RWPE2 (cell line): ENCODE measurements around the gene WNT5B.
"Not testable (repeated sequence)": the region's sequence is repeated elsewhere in the genome, so short reads cannot be mapped to it uniquely, and the experiment has no call there.

Experiments
- ATAC-seq: fragments of 200-7000 bp; cut with Tn5 transposase; 3 replicates; pipeline ENCODE4 v1.9.1; 2021; ENCODE audit warnings: low read depth
- DNase-seq: peaks from one replicate; pipeline ENCODE4 v3.0.0-alpha.2; 2020; ENCODE audit warnings: low spot score
- H3K27ac ChIP-seq: fragments of 450-650 bp; 2 replicates; pipeline ENCODE4 v1.5.1; 2017; ENCODE audit warnings: mild to moderate bottlenecking; ENCODE audit not compliant: poor library complexity, severe bottlenecking
- H3K27me3 ChIP-seq: fragments of 250-450 bp; sonication (Bioruptor Pico); 2 replicates; pipeline ENCODE4 v1.5.1; 2021; ENCODE audit warnings: mild to moderate bottlenecking, moderate library complexity; ENCODE audit not compliant: insufficient read depth, poor library complexity, severe bottlenecking
- H3K36me3 ChIP-seq: fragments of 250-450 bp; sonication (Bioruptor Pico); 2 replicates; pipeline ENCODE4 v1.5.1; 2020; ENCODE audit warnings: low read depth, mild to moderate bottlenecking, moderate library complexity
- H3K4me1 ChIP-seq: fragments of 250-450 bp; sonication (Bioruptor Pico); 2 replicates; pipeline ENCODE4 v1.5.1; 2021; ENCODE audit warnings: mild to moderate bottlenecking, moderate library complexity; ENCODE audit not compliant: insufficient read depth, poor library complexity, severe bottlenecking
- H3K4me3 ChIP-seq: fragments of 250-450 bp; sonication (Bioruptor Pico); 2 replicates; pipeline ENCODE4 v1.5.1; 2021; ENCODE audit warnings: mild to moderate bottlenecking, moderate library complexity; ENCODE audit not compliant: severe bottlenecking
- H3K9me3 ChIP-seq: fragments of 250-450 bp; sonication (Bioruptor Pico); 2 replicates; pipeline ENCODE4 v1.5.1; 2021; ENCODE audit warnings: mild to moderate bottlenecking, moderate library complexity; ENCODE audit not compliant: severe bottlenecking
- TF ChIP-seq, protein P1 (sequence below): fragments of 450-650 bp; IDR thresholded peaks from one replicate; pipeline ENCODE4 v1.5.1; 2017; ENCODE audit warnings: mild to moderate bottlenecking, moderate library complexity; ENCODE audit not compliant: poor library complexity, severe bottlenecking

WNT5B gene

DNA sequence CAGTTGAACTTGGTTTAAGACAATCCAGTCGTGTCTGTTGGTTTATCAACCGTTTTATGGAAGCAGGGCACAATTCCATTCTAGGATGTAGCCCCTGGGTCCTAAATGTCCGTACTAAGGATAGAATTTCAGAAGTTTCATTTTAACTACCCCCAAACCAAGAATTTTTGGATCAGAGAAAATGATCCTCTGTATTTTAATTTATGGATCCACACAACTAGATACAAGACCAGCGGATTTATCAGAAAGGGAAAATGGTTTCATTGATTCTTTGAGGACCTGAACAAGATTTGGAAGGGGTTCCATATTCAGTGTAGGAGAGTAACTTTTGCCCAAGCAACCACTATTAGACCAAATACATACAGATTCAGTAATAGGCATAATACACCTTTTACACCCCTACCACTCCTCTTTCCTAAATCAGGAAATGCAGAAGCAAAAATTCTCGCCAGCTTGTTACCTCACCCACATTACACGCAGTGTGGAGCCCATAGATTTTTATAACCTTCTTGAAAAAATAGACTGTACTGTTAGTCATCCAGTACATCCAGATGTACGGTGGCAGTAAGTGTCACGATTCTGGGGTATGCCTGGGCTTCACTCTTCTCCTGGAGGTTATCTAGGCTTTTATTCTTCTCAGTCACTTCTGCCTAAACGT lies 33.2 kb upstream of the WNT5B start:
- Histone ChIP-seq H3K27ac (no peak overlapping the region), H3K36me3 (peaks cover 7% of the 10 kb centered on the region; the same call in 1 of the 2 replicates), H3K9me3 (no peaks in the 10 kb centered on the region), H3K4me3 (no peak overlapping the region), H3K4me1 (peaks cover 18% of the 10 kb centered on the region), H3K27me3 (no peaks in the 10 kb centered on the region)
- DNase-seq = no peak
- TF ChIP-seq, protein P1, sequence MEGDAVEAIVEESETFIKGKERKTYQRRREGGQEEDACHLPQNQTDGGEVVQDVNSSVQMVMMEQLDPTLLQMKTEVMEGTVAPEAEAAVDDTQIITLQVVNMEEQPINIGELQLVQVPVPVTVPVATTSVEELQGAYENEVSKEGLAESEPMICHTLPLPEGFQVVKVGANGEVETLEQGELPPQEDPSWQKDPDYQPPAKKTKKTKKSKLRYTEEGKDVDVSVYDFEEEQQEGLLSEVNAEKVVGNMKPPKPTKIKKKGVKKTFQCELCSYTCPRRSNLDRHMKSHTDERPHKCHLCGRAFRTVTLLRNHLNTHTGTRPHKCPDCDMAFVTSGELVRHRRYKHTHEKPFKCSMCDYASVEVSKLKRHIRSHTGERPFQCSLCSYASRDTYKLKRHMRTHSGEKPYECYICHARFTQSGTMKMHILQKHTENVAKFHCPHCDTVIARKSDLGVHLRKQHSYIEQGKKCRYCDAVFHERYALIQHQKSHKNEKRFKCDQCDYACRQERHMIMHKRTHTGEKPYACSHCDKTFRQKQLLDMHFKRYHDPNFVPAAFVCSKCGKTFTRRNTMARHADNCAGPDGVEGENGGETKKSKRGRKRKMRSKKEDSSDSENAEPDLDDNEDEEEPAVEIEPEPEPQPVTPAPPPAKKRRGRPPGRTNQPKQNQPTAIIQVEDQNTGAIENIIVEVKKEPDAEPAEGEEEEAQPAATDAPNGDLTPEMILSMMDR = no peak
- no peak for ATAC-seq

DNA sequence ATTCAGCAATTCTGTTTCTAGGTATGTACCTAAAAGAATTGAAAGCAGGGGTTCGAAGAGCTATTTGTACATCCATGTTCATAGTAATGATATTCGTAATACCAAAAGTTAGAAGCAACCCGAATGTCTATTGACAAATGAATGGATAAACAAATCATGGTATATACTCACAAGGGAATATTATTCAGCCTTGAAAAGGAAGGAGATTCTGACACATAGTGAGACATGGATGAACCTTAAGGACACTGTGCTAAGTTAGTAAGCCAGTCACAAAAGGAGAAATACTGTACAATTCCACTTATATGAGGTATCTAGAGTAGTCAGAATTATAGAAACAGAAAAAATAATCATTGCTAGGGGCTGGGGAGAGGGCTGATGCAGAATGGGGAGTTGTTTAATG lies 30.3 kb upstream of the WNT5B start:
- DNase-seq (no peak), ATAC-seq (no peak)
- peaks cover 3% of the 10 kb centered on the region for H3K4me1 ChIP-seq
- no peaks in the 10 kb centered on the region for H3K36me3 ChIP-seq
- H3K27me3 ChIP-seq = no peaks in the 10 kb centered on the region
- no peak overlapping the region for H3K27ac ChIP-seq
- no peak overlapping the region for H3K4me3 ChIP-seq
- no peaks in the 10 kb centered on the region for H3K9me3 ChIP-seq
- TF ChIP-seq, protein P1 = no peak

DNA sequence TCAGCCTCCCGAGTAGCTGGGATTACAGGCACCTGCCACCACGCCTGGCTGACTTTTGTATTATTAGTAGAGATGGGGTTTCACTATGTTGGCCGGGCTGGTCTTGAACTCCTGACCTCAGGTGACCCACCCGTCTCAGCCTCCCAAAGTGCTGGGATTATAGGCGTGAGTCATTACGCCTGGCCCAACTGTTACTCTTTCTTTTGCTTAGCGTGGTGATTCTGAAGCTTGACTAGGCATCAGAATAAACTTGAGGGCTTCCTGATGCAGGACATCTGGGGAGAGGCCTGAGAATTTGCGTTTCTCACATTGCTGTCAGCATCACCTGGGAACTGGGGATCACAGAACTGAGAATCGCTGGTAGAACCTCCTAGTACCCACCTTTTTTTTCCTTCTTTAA lies 26.3 kb upstream of the WNT5B start:
- not testable (repeated sequence) for H3K27ac ChIP-seq, H3K36me3 ChIP-seq, H3K27me3 ChIP-seq, H3K9me3 ChIP-seq, ATAC-seq, H3K4me3 ChIP-seq, DNase-seq
- peaks cover 11% of the 10 kb centered on the region for H3K4me1 ChIP-seq

DNA sequence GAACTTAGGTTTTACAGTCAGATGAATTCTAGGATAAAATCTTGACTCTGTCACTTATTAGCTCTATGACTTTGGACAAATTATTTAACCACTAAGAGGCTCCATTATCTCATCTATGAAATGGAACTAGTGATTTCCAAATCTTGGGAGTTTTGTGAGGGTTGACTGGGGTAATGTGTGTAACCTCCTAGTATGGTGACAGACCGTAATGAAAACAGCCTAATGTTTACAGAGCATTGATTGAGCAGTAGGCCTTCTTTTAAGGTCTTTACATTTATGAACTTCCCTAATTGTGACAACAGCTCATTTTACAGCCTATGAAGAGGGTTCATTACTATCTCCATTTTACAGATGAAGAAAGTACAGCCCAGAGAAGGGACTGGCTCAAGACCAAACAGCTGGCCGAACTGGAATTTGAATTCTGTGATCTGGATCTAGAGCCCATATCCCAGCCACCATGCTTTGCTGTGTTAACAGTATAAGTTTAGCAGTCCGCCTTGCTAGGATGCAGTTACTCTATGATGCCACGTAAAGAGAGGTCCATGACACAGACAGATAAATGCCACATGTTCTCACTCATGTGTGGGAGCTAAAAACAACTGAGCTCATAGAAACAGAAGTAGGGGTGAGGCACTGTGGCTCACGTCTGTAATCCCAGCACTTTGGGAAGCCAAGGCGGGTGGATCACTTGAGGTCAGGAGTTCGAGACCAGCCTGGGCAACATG lies 25.6 kb upstream of the WNT5B start:
- no peaks in the 10 kb centered on the region for H3K36me3 ChIP-seq
- no peaks in the 10 kb centered on the region for H3K9me3 ChIP-seq
- DNase-seq (no peak), ATAC-seq (no peak)
- peaks cover 18% of the 10 kb centered on the region for H3K4me1 ChIP-seq
- TF ChIP-seq, protein P1 = no peak
- H3K27ac ChIP-seq = no peak overlapping the region
- no peak overlapping the region for H3K4me3 ChIP-seq
- H3K27me3 ChIP-seq = no peaks in the 10 kb centered on the region

DNA sequence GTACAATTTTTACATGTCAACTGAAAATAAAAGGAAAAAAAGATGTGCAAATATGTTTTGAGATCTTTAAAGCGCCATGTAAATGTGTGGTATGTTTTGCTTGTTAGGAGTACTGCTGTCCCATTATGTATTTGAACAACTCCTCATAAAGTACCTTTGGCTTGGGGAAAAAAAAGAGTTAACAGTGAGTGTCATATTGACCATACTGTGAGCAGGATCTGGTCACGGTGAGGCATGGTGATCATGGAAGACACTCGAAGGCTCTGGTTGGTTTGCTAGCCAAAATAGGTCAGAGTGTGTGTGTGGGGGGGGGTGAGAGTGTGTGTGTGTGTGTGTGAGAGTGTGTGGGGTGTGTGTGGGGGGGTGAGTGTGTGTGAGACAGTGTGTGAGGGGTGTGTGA lies 24.6 kb upstream of the WNT5B start:
- H3K36me3 ChIP-seq = no peaks in the 10 kb centered on the region
- TF ChIP-seq, protein P1 = no peak
- H3K27me3 ChIP-seq = no peaks in the 10 kb centered on the region
- peaks cover 23% of the 10 kb centered on the region for H3K4me1 ChIP-seq
- no peak overlapping the region for H3K4me3 ChIP-seq
- ATAC-seq (no peak), DNase-seq (no peak)
- H3K27ac ChIP-seq = peak overlapping the region; percentile 79
- H3K9me3 ChIP-seq = no peaks in the 10 kb centered on the region
